IMR-90 (cell line): ENCODE data around the gene LRCH3. TPM values are rescaled to one million over a fixed set of nuclear protein-coding genes. Genes with fewer than 3 reads are reported as not detected.

Source experiments
- ATAC-seq: fragments of 200-7000 bp; cut with Tn5 transposase; 2 replicates; pipeline ENCODE4 v1.9.1; 2020; ENCODE audit warnings: low read depth, mild to moderate bottlenecking, moderate library complexity
- BruUV-seq: library from RNA; stranded (reverse); fragments of 400-500 nt; replicated peaks from 2 replicates; lab custom pipeline; 2021; lab: Mats Ljungman, UMichigan
- CTCF ChIA-PET: fragments of 300-600 bp; formaldehyde crosslinking; extraction: SDS; loops from one replicate; lab custom pipeline; 2021; ENCODE audit warnings: antibody characterized with exemption; lab: Yijun Ruan, JAX
- POLR2A ChIA-PET: fragments of 300-600 bp; sonication (Branson Sonifier 250); formaldehyde crosslinking; loops from one replicate; lab custom pipeline; 2022; ENCODE audit warnings: antibody characterized with exemption; ENCODE audit not compliant: unreplicated experiment; lab: Charles Lee
- DNase-seq: peaks from one replicate; pipeline ENCODE4 v3.0.0; 2013
- H2AFZ ChIP-seq: replicated peaks from 2 replicates; pipeline ENCODE3; 2013; ENCODE audit warnings: low read length, mild to moderate bottlenecking; ENCODE audit not compliant: poor library complexity
- H2AK5ac ChIP-seq: 2 replicates; pipeline ENCODE4 v1.6.1; 2013; ENCODE audit warnings: low read depth, low read length, inconsistent platforms
- H2AK9ac ChIP-seq: replicated peaks from 2 replicates; pipeline ENCODE3; 2013; ENCODE audit warnings: mild to moderate bottlenecking, low read depth, low read length, moderate library complexity; ENCODE audit not compliant: poor library complexity
- H2BK120ac ChIP-seq: 2 replicates; pipeline ENCODE4 v1.6.1; 2013; ENCODE audit warnings: low read depth, low read length, inconsistent platforms
- H2BK15ac ChIP-seq: 3 replicates; pipeline ENCODE4 v1.6.1; 2013; ENCODE audit warnings: low read depth, low read length, inconsistent platforms
- H2BK20ac ChIP-seq: 2 replicates; pipeline ENCODE4 v1.6.1; 2013; ENCODE audit warnings: low read depth, mild to moderate bottlenecking, inconsistent platforms, low read length, moderate library complexity
- H2BK5ac ChIP-seq: 2 replicates; pipeline ENCODE4 v1.6.1; 2013; ENCODE audit warnings: mild to moderate bottlenecking, low read depth, low read length, inconsistent platforms; ENCODE audit not compliant: poor library complexity, severe bottlenecking
- H3K14ac ChIP-seq: replicated peaks from 2 replicates; pipeline ENCODE4 v1.6.1; 2013; ENCODE audit warnings: low read depth, low read length, inconsistent platforms
- H3K18ac ChIP-seq: 2 replicates; pipeline ENCODE4 v1.6.1; 2013; ENCODE audit warnings: low read depth, low read length, control low read depth
- H3K23ac ChIP-seq: 2 replicates; pipeline ENCODE4 v1.6.1; 2013; ENCODE audit warnings: low read depth, low read length, inconsistent platforms
- H3K27ac ChIP-seq: 2 replicates; pipeline ENCODE4 v1.5.1; 2013; ENCODE audit warnings: mild to moderate bottlenecking, control low read depth, low read length; ENCODE audit not compliant: insufficient read depth
- H3K27me3 ChIP-seq: 2 replicates; pipeline ENCODE4 v1.6.1; 2013; ENCODE audit warnings: low read length; ENCODE audit not compliant: control insufficient read depth, insufficient read depth
- H3K36me3 ChIP-seq: 2 replicates; pipeline ENCODE4 v1.6.1; 2013; ENCODE audit warnings: low read length, mixed read lengths; ENCODE audit not compliant: control insufficient read depth, insufficient read depth
- H3K4ac ChIP-seq: 2 replicates; pipeline ENCODE4 v1.6.1; 2013; ENCODE audit warnings: low read depth, low read length, inconsistent platforms
- H3K4me1 ChIP-seq: 2 replicates; pipeline ENCODE4 v1.6.1; 2013; ENCODE audit warnings: low read length, mixed read lengths; ENCODE audit not compliant: control insufficient read depth, insufficient read depth
- H3K4me2 ChIP-seq: 2 replicates; pipeline ENCODE4 v1.6.1; 2013; ENCODE audit warnings: low read depth, mild to moderate bottlenecking, control low read depth, low read length, moderate library complexity
- H3K4me3 ChIP-seq: 2 replicates; pipeline ENCODE4 v1.5.1; 2013; ENCODE audit warnings: low read depth, mild to moderate bottlenecking, control low read depth, low read length, moderate library complexity; ENCODE audit not compliant: insufficient read depth
- H3K56ac ChIP-seq: 2 replicates; pipeline ENCODE4 v1.6.1; 2013; ENCODE audit warnings: low read length, inconsistent platforms; ENCODE audit not compliant: insufficient read depth; ENCODE audit errors: extremely low read depth
- H3K79me1 ChIP-seq, 2 experiments: 2 replicates each; pipeline ENCODE4 v1.6.1; 2013; ENCODE audit warnings: low read length in 2 of 2, inconsistent platforms in 1 of 2, low read depth in 1 of 2
- H3K9ac ChIP-seq: 2 replicates; pipeline ENCODE4 v1.6.1; 2013; ENCODE audit warnings: low read depth, low read length, control low read depth
- H3K9me1 ChIP-seq: 2 replicates; pipeline ENCODE4 v1.6.1; 2013; ENCODE audit warnings: low read length, inconsistent platforms; ENCODE audit not compliant: insufficient read depth
- H3K9me3 ChIP-seq: 2 replicates; pipeline ENCODE4 v1.6.1; 2013; ENCODE audit warnings: low read length; ENCODE audit not compliant: control insufficient read depth, insufficient read depth
- H4K20me1 ChIP-seq: 2 replicates; pipeline ENCODE4 v1.6.1; 2013; ENCODE audit warnings: low read length, inconsistent platforms; ENCODE audit not compliant: insufficient read depth
- H4K5ac ChIP-seq: 2 replicates; pipeline ENCODE4 v1.6.1; 2013; ENCODE audit warnings: mild to moderate bottlenecking, low read depth, low read length, control low read depth
- H4K8ac ChIP-seq, 2 experiments: 2 replicates each; pipeline ENCODE4 v1.6.1; 2013; ENCODE audit warnings: low read depth in 2 of 2, low read length in 2 of 2, control low read depth in 1 of 2, inconsistent platforms in 1 of 2
- H4K91ac ChIP-seq: 2 replicates; pipeline ENCODE4 v1.6.1; 2013; ENCODE audit warnings: low read depth, low read length, inconsistent platforms; ENCODE audit not compliant: insufficient read depth
- BHLHE40 ChIP-seq: fragments of 150-350 bp; IDR thresholded peaks from 2 replicates; pipeline ENCODE4 v1.6.1; 2016; ENCODE audit warnings: mild to moderate bottlenecking, low read depth, low read length
- CEBPB ChIP-seq: IDR thresholded peaks from 2 replicates; pipeline ENCODE4 v1.6.1; 2012; ENCODE audit warnings: low read depth, low read length, improper control_type of control experiment
- CHD1 ChIP-seq: IDR thresholded peaks from 2 replicates; pipeline ENCODE4 v1.6.1; 2012; ENCODE audit warnings: low read depth, low read length, improper control_type of control experiment
- FOS ChIP-seq: fragments of 150-350 bp; IDR thresholded peaks from 2 replicates; pipeline ENCODE4 v1.6.1; 2016; ENCODE audit warnings: low read depth, low read length
- MAZ ChIP-seq: IDR thresholded peaks from 2 replicates; pipeline ENCODE4 v1.6.1; 2012; ENCODE audit warnings: low read depth, mild to moderate bottlenecking, low read length, improper control_type of control experiment, moderate library complexity, borderline replicate concordance
- MXI1 ChIP-seq: IDR thresholded peaks from 2 replicates; pipeline ENCODE4 v1.6.1; 2012; ENCODE audit warnings: low read depth, mild to moderate bottlenecking, low read length, moderate library complexity, borderline replicate concordance
- NFE2L2 ChIP-seq: fragments of 150-350 bp; IDR thresholded peaks from 2 replicates; pipeline ENCODE4 v1.6.1; 2016; ENCODE audit warnings: low read depth, mild to moderate bottlenecking, low read length
- POLR2A ChIP-seq: IDR thresholded peaks from 2 replicates; pipeline ENCODE4 v1.6.1; 2012; ENCODE audit warnings: mild to moderate bottlenecking, low read depth, low read length
- RCOR1 ChIP-seq: IDR thresholded peaks from 2 replicates; pipeline ENCODE4 v1.6.1; 2012; ENCODE audit warnings: mild to moderate bottlenecking, low read length, improper control_type of control experiment; ENCODE audit not compliant: insufficient replicate concordance
- RFX5 ChIP-seq: IDR thresholded peaks from 2 replicates; pipeline ENCODE4 v1.8.0; 2012; ENCODE audit warnings: low read depth, mild to moderate bottlenecking, low read length, moderate library complexity
- SMC3 ChIP-seq: fragments of 150-350 bp; IDR thresholded peaks from 2 replicates; pipeline ENCODE4 v1.6.1; 2016; ENCODE audit warnings: low read depth, mild to moderate bottlenecking, antibody characterized with exemption, low read length, moderate library complexity
- WGBS, 2 experiments: methylation state at CpG; one replicate each; pipeline versions ENCODE4 v1.1.5 to v1.1.7; 2013; ENCODE audit warnings: missing lambda C conversion rate in 2 of 2; ENCODE audit not compliant: insufficient read length in 1 of 2; ENCODE audit errors: extremely low coverage in 2 of 2; 5-methylcytosine and 5-hydroxymethylcytosine counted together
- dilution Hi-C: fragments of 300-500 bp; cut with HindIII; formaldehyde crosslinking; loops from one replicate; pipeline ENCODE4 v1.14.3; 2018; ENCODE audit warnings: low sequenced_read_pairs; ENCODE audit not compliant: unreplicated experiment
- in situ Hi-C: fragments of 300-500 bp; cut with MboI; formaldehyde crosslinking; loops from 3 replicates; pipeline ENCODE4 v1.14.3; 2019; ENCODE audit warnings: low sequenced_read_pairs, inconsistent platforms, mixed read lengths
- intact Hi-C: fragments of 100-400 bp; cut with micrococcal nuclease; formaldehyde crosslinking; loops from 2 replicates; pipeline ENCODE4 v1.10.0; 2022
- polyA plus RNA-seq, 3 experiments: library from polyadenylated mRNA; depleted of rRNA; stranded (reverse); fragments of >200 nt; gene quantifications; 2 replicates each; pipeline ENCODE4 v1.2.3, GENCODE V29; 2012; ENCODE audit warnings: low replicate concordance in 1 of 3
- total RNA-seq: library from RNA; depleted of rRNA; stranded (reverse); fragments of >200 nt; gene quantifications from 2 replicates; pipeline ENCODE4 v1.2.3, GENCODE V29; 2012
- TF ChIP-seq, protein P1 (sequence below): conservative IDR thresholded peaks from 2 replicates; pipeline ENCODE4 v1.5.1; 2012; ENCODE audit warnings: mild to moderate bottlenecking, low read depth, low read length, improper control_type of control experiment
- TF ChIP-seq, protein P2 (sequence below): fragments of 150-350 bp; IDR thresholded peaks from 2 replicates; pipeline ENCODE4 v1.6.1; 2016; ENCODE audit warnings: low read depth, mild to moderate bottlenecking, low read length, moderate library complexity, borderline replicate concordance
- TF ChIP-seq, protein P3 (sequence below): fragments of 150-350 bp; IDR thresholded peaks from 2 replicates; pipeline ENCODE4 v1.6.1; 2017; ENCODE audit warnings: mild to moderate bottlenecking, antibody characterized with exemption, low read length, low read depth

Gene LRCH3
- total and polyA plus RNA-seq, 2 of the 4 experiments (the other 2 are of a cell fraction): 28.5 to 40.5 TPM

DNA sequence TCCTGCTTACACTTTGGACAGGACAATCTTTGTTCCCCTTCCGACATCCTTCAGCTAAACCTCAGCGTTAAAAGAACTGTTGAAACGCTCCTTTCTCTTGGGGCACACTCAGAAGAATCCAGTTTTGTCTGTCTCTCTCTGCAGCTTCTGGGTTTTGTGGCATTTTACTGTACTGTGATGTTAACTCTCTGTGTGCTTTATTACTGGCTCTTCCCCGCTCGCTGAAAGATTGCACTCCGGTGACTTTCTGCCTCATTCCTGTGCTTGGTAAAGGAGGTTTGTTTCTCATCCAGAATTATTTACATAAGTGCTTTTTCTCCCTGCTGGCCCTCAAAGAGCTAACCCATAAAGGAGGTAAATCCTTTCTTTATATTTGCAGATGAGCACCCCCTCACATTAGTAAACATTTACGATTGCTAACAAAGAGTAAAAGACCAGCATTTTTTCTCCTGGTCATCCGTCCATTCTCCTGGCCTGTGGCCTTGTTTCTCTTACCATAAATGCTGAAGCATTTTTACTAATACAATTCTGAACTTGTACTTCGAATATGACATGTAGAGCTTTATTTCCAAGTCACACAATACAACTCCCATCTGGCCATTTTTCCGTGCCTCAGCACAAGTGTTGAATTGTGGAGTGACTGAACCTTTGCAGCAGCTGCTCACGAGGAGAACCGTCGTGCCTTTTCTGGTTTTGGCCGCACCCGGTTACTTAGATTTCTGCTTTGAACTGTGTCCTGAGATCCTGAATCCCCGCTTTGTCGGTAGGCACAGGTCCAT, 89.6 kb downstream of the LRCH3 start:
- no peak overlapping the region for H2BK20ac ChIP-seq
- no peak overlapping the region for H3K23ac ChIP-seq
- H3K9ac ChIP-seq: no peak overlapping the region
- H3K4me3 ChIP-seq: no peak overlapping the region
- no peaks in the 10 kb centered on the region for H3K9me1 ChIP-seq
- in situ Hi-C loops: no loop called here
- intact Hi-C loops: no loop called here
- H2AK9ac ChIP-seq: no peak overlapping the region
- H4K91ac ChIP-seq: no peak overlapping the region
- H4K8ac ChIP-seq: no peak overlapping the region; a peak in 1 of 4 replicates
- no peak overlapping the region for H2AK5ac ChIP-seq
- POLR2A ChIA-PET: no interaction called here
- no peak overlapping the region for H4K5ac ChIP-seq
- no peak overlapping the region for H3K14ac ChIP-seq
- no peak overlapping the region for H2BK15ac ChIP-seq
- no peak overlapping the region for H3K56ac ChIP-seq
- no peak overlapping the region for H3K4me2 ChIP-seq
- H3K27me3 ChIP-seq: no peaks in the 10 kb centered on the region
- peaks cover 0 to 3% of the 10 kb centered on the region in 2 experiments; a peak in 1 of 4 replicates for H3K79me1 ChIP-seq
- BruUV-seq: no TSS peak
- CTCF ChIA-PET: no interaction called here
- H3K4me1 ChIP-seq: no peaks in the 10 kb centered on the region
- H4K20me1 ChIP-seq: no peaks in the 10 kb centered on the region
- TF ChIP-seq RFX5: no peak
- TF ChIP-seq CEBPB: no peak
- TF ChIP-seq MAZ: no peak
- TF ChIP-seq FOS: no peak
- TF ChIP-seq RCOR1: no peak
- TF ChIP-seq CHD1: no peak
- no peak for TF ChIP-seq SMC3
- TF ChIP-seq POLR2A: no peak
- TF ChIP-seq MXI1: no peak
- TF ChIP-seq NFE2L2: no peak
- TF ChIP-seq, protein P1, sequence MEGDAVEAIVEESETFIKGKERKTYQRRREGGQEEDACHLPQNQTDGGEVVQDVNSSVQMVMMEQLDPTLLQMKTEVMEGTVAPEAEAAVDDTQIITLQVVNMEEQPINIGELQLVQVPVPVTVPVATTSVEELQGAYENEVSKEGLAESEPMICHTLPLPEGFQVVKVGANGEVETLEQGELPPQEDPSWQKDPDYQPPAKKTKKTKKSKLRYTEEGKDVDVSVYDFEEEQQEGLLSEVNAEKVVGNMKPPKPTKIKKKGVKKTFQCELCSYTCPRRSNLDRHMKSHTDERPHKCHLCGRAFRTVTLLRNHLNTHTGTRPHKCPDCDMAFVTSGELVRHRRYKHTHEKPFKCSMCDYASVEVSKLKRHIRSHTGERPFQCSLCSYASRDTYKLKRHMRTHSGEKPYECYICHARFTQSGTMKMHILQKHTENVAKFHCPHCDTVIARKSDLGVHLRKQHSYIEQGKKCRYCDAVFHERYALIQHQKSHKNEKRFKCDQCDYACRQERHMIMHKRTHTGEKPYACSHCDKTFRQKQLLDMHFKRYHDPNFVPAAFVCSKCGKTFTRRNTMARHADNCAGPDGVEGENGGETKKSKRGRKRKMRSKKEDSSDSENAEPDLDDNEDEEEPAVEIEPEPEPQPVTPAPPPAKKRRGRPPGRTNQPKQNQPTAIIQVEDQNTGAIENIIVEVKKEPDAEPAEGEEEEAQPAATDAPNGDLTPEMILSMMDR: no peak
- TF ChIP-seq, protein P2, sequence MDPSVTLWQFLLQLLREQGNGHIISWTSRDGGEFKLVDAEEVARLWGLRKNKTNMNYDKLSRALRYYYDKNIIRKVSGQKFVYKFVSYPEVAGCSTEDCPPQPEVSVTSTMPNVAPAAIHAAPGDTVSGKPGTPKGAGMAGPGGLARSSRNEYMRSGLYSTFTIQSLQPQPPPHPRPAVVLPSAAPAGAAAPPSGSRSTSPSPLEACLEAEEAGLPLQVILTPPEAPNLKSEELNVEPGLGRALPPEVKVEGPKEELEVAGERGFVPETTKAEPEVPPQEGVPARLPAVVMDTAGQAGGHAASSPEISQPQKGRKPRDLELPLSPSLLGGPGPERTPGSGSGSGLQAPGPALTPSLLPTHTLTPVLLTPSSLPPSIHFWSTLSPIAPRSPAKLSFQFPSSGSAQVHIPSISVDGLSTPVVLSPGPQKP: no peak
- no peak for TF ChIP-seq BHLHE40
- TF ChIP-seq, protein P3, sequence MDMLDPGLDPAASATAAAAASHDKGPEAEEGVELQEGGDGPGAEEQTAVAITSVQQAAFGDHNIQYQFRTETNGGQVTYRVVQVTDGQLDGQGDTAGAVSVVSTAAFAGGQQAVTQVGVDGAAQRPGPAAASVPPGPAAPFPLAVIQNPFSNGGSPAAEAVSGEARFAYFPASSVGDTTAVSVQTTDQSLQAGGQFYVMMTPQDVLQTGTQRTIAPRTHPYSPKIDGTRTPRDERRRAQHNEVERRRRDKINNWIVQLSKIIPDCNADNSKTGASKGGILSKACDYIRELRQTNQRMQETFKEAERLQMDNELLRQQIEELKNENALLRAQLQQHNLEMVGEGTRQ: no peak
- H2AFZ ChIP-seq: no peak overlapping the region
- ATAC-seq (no peak), DNase-seq (no peak)
- no peak overlapping the region for H3K4ac ChIP-seq
- no peaks in the 10 kb centered on the region for H3K9me3 ChIP-seq
- no peak overlapping the region for H3K18ac ChIP-seq
- WGBS, 2 experiments: no CpG with 5 or more reads among the region's 17 CpGs
- H3K36me3 ChIP-seq: peaks cover 26% of the 10 kb centered on the region
- H2BK120ac ChIP-seq: no peak overlapping the region
- no peak overlapping the region for H3K27ac ChIP-seq
- dilution Hi-C loops: no loop called here
- no peak overlapping the region for H2BK5ac ChIP-seq
